ENCODE results near the gene CDH13.

DNA sequence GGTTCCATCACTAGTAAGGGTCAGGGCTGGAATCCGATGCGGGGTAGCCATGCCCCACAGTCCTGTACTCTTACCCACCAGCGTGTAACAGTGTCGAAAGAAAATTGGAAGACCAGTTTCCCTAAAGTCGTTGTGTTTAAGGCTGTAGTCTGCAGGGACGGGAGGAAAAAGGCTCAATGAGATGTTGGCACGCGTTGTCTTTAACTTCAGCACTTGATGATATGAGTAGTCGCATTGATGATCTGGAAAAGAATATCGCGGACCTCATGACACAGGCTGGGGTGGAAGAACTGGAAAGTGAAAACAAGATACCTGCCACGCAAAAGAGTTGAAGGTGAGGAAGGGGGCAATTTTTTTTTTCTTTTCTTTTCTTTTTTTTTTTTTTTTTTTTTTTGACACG lies 1182.3 kb downstream of the CDH13 start:
- TF ChIP-seq, protein P1, sequence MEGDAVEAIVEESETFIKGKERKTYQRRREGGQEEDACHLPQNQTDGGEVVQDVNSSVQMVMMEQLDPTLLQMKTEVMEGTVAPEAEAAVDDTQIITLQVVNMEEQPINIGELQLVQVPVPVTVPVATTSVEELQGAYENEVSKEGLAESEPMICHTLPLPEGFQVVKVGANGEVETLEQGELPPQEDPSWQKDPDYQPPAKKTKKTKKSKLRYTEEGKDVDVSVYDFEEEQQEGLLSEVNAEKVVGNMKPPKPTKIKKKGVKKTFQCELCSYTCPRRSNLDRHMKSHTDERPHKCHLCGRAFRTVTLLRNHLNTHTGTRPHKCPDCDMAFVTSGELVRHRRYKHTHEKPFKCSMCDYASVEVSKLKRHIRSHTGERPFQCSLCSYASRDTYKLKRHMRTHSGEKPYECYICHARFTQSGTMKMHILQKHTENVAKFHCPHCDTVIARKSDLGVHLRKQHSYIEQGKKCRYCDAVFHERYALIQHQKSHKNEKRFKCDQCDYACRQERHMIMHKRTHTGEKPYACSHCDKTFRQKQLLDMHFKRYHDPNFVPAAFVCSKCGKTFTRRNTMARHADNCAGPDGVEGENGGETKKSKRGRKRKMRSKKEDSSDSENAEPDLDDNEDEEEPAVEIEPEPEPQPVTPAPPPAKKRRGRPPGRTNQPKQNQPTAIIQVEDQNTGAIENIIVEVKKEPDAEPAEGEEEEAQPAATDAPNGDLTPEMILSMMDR (IDR thresholded peaks at IDR 0.05 in 4 of 5, conservative IDR thresholded peaks at IDR 0.05 in 1 of 5): no peak
- no peak for TF ChIP-seq POLR2A (IDR thresholded peaks at IDR 0.05)
